Caco-2 (cell line): ENCODE results near the gene DAW1. TPM values are rescaled to one million over a fixed set of nuclear protein-coding genes. Genes with fewer than 3 reads are reported as not detected.

ENCODE experiments used
- BruUV-seq: library from RNA; stranded (reverse); fragments of 400-500 nt; replicated peaks from 2 replicates; lab custom pipeline; 2021; lab: Mats Ljungman, UMichigan
- CTCF ChIA-PET: fragments of 300-600 bp; sonication (Branson Sonifier 250); formaldehyde crosslinking; loops from one replicate; lab custom pipeline; 2022; ENCODE audit warnings: antibody characterized with exemption; lab: Charles Lee
- POLR2A ChIA-PET: fragments of 300-600 bp; sonication (Branson Sonifier 250); formaldehyde crosslinking; loops from one replicate; lab custom pipeline; 2022; ENCODE audit warnings: antibody characterized with exemption; lab: Charles Lee
- DNase-seq, 2 experiments: peaks; one replicate each; pipeline versions ENCODE4 v3.0.0 to v3.0.0-alpha.2; 2020 to 2022
- H3K27me3 ChIP-seq: replicated peaks from 2 replicates; pipeline ENCODE4 v1.6.0; 2011; ENCODE audit warnings: low read length; ENCODE audit not compliant: control insufficient read depth, insufficient read depth
- H3K36me3 ChIP-seq: 2 replicates; pipeline ENCODE4 v1.5.1; 2011; ENCODE audit warnings: low read length; ENCODE audit not compliant: control insufficient read depth, insufficient read depth
- H3K4me1 ChIP-seq: fragments of 250-450 bp; sonication (Bioruptor Pico); 2 replicates; pipeline ENCODE4 v1.5.1; 2020; ENCODE audit warnings: mild to moderate bottlenecking
- H3K4me3 ChIP-seq: 2 replicates; pipeline ENCODE4 v1.5.1; 2011; ENCODE audit warnings: low read depth, mild to moderate bottlenecking, control low read depth, low read length
- H3K9me3 ChIP-seq: fragments of 250-450 bp; sonication (Bioruptor Pico); 2 replicates; pipeline ENCODE4 v1.5.1; 2020; ENCODE audit warnings: mild to moderate bottlenecking, moderate library complexity
- H3K27ac Mint-ChIP-seq: one replicate; pipeline ENCODE4 v1.8.0; 2022; ENCODE audit warnings: mixed read lengths; ENCODE audit not compliant: unreplicated experiment
- H3K27me3 Mint-ChIP-seq: one replicate; pipeline ENCODE4 v1.8.0; 2022; ENCODE audit warnings: mixed read lengths; ENCODE audit not compliant: insufficient read depth, unreplicated experiment
- H3K36me3 Mint-ChIP-seq: one replicate; pipeline ENCODE4 v1.8.0; 2022; ENCODE audit warnings: mild to moderate bottlenecking, mixed read lengths; ENCODE audit not compliant: insufficient read depth, unreplicated experiment
- H3K4me1 Mint-ChIP-seq: one replicate; pipeline ENCODE4 v1.8.0; 2022; ENCODE audit warnings: low read depth, mixed read lengths; ENCODE audit not compliant: unreplicated experiment
- H3K4me3 Mint-ChIP-seq: one replicate; pipeline ENCODE4 v1.8.0; 2022; ENCODE audit warnings: mild to moderate bottlenecking, moderate library complexity, mixed read lengths; ENCODE audit not compliant: unreplicated experiment
- H3K9me3 Mint-ChIP-seq: one replicate; pipeline ENCODE4 v1.8.0; 2022; ENCODE audit warnings: mixed read lengths; ENCODE audit not compliant: unreplicated experiment
- CTCF ChIP-seq, 2 experiments: fragments of 200-600 bp in 1 of 2; IDR thresholded peaks; 1 replicate in 1 of 2; 2 replicates in 1 of 2; pipeline versions ENCODE4 v1.5.1 to v1.8.0; 2011 to 2022; ENCODE audit warnings: antibody characterized with exemption in 1 of 2, control low read depth in 1 of 2, inconsistent platforms in 1 of 2, low read depth in 1 of 2, low read length in 1 of 2, mild to moderate bottlenecking in 1 of 2, moderate library complexity in 1 of 2; ENCODE audit not compliant: insufficient read depth in 1 of 2, severe bottlenecking in 1 of 2, unreplicated experiment in 1 of 2
- intact Hi-C: fragments of 100-400 bp; cut with micrococcal nuclease; formaldehyde crosslinking; loops from one replicate; pipeline ENCODE4 v1.10.0; 2022; ENCODE audit not compliant: unreplicated experiment
- total RNA-seq: library from RNA; stranded (reverse); gene quantifications from 2 replicates; pipeline ENCODE4 v1.2.3, GENCODE V29; 2022

Gene DAW1
- total RNA-seq, 1 experiment from 2014 or later, result 6.6 TPM

GRCh38 chr2:227884511-227884947 lies 13.1 kb downstream of the DAW1 start:
- peak; percentile 68 to 79 for DNase-seq
- CTCF ChIA-PET, result no interaction called here

GRCh38 chr2:227886149-227886548 lies 14.7 kb downstream of the DAW1 start:
- no peak for DNase-seq
- H3K4me3 Mint-ChIP-seq, result no peak overlapping the region
- intact Hi-C loops, result no loop called here
- no peak overlapping the region for H3K27ac Mint-ChIP-seq
- H3K4me1 ChIP-seq, result no peaks in the 10 kb centered on the region
- ChIA-PET POLR2A (interaction anchor here (0.5 kb wide), 1 partner anchor 15 kb away, joined by 3 read pairs; the partner anchor contains the start of gene DAW1), CTCF (no interaction called here)
- H3K9me3 Mint-ChIP-seq, result no peaks in the 10 kb centered on the region
- no peaks in the 10 kb centered on the region for H3K9me3 ChIP-seq
- no TSS peak for BruUV-seq
- no peaks in the 10 kb centered on the region for H3K27me3 ChIP-seq
- H3K36me3 Mint-ChIP-seq, result peaks cover 5% of the 10 kb centered on the region
- H3K27me3 Mint-ChIP-seq, result no peaks in the 10 kb centered on the region
- no peaks in the 10 kb centered on the region for H3K4me1 Mint-ChIP-seq
- H3K4me3 ChIP-seq, result no peak overlapping the region
- TF ChIP-seq CTCF (IDR thresholded peaks at IDR 0.05; ENCODE audit: insufficient read depth in 1 of 2, low read depth in 1 of 2, low read length in 1 of 2, severe bottlenecking in 1 of 2, unreplicated experiment in 1 of 2), result no peak
- no peaks in the 10 kb centered on the region for H3K36me3 ChIP-seq

More at GRCh38 chr2:227884511-227884947, 13.1 kb downstream of the DAW1 start:
- intact Hi-C loops, result loop anchor here (1.0 to 5.0 kb wide), 3 partner anchors 21 to 227 kb away; no protein-coding TSS in a partner anchor
- Mint-ChIP-seq H3K4me1 (peaks cover 12% of the 10 kb centered on the region), H3K4me3 (no peak overlapping the region), H3K36me3 (peaks cover 5% of the 10 kb centered on the region), H3K27me3 (no peaks in the 10 kb centered on the region), H3K9me3 (no peaks in the 10 kb centered on the region), H3K27ac (no peak overlapping the region)
- BruUV-seq, result no TSS peak
- peak; percentile 65 to 77 for TF ChIP-seq CTCF (IDR thresholded peaks at IDR 0.05; ENCODE audit: insufficient read depth in 1 of 2, low read depth in 1 of 2, low read length in 1 of 2, severe bottlenecking in 1 of 2, unreplicated experiment in 1 of 2)
- H3K36me3 ChIP-seq, result no peaks in the 10 kb centered on the region
- H3K9me3 ChIP-seq, result no peaks in the 10 kb centered on the region
- POLR2A ChIA-PET, result no interaction called here
- no peak overlapping the region for H3K4me3 ChIP-seq
- peaks cover 15% of the 10 kb centered on the region for H3K4me1 ChIP-seq
- no peaks in the 10 kb centered on the region for H3K27me3 ChIP-seq

- intact Hi-C loops, result no loop called here
- POLR2A ChIA-PET, result no interaction called here
- Histone ChIP-seq H3K9me3 (no peaks in the 10 kb centered on the region), H3K4me1 (no peaks in the 10 kb centered on the region), H3K4me3 (no peak overlapping the region), H3K36me3 (no peaks in the 10 kb centered on the region), H3K27me3 (no peaks in the 10 kb centered on the region)
- no TSS peak for BruUV-seq
- Mint-ChIP-seq H3K9me3 (no peaks in the 10 kb centered on the region), H3K27me3 (no peaks in the 10 kb centered on the region), H3K27ac (no peak overlapping the region), H3K4me1 (no peaks in the 10 kb centered on the region), H3K4me3 (no peak overlapping the region), H3K36me3 (peaks cover 5% of the 10 kb centered on the region)
- no peak for DNase-seq
- no peak for TF ChIP-seq CTCF (IDR thresholded peaks at IDR 0.05; ENCODE audit: insufficient read depth in 1 of 2, low read depth in 1 of 2, low read length in 1 of 2, severe bottlenecking in 1 of 2, unreplicated experiment in 1 of 2)
- CTCF ChIA-PET, result no interaction called here
Observed at GRCh38 chr2:227888289-227888688, 16.9 kb downstream of the DAW1 start.
